COLO668 (cell line): ENCODE measurements around the gene SSNA1.

Source experiments
- DNase-seq: peaks from one replicate; lab custom pipeline; 2025; ENCODE audit not compliant: unreplicated experiment; lab: John Stamatoyannopoulos, UW

The SSNA1 gene

GRCh38 chr9:137188490-137189296 is at the start of gene SSNA1, which contains the start of gene ANAPC2:
Gene SSNA1 (plus strand): TSS chr9:137188676. CDS start chr9:137188727, 51 bp downstream.
Gene ANAPC2 (minus strand): TSS chr9:137188560. CDS start chr9:137188532, 28 bp downstream.
- DNase-seq = peak; percentile 97

- DNase-seq = no peak
Observed at GRCh38 chr9:137138722-137139467, 49.6 kb upstream of the SSNA1 start, which contains the start of gene GRIN1. Gene GRIN1 (plus strand): TSS chr9:137139154. CDS start chr9:137139487, 333 bp downstream.

DNA sequence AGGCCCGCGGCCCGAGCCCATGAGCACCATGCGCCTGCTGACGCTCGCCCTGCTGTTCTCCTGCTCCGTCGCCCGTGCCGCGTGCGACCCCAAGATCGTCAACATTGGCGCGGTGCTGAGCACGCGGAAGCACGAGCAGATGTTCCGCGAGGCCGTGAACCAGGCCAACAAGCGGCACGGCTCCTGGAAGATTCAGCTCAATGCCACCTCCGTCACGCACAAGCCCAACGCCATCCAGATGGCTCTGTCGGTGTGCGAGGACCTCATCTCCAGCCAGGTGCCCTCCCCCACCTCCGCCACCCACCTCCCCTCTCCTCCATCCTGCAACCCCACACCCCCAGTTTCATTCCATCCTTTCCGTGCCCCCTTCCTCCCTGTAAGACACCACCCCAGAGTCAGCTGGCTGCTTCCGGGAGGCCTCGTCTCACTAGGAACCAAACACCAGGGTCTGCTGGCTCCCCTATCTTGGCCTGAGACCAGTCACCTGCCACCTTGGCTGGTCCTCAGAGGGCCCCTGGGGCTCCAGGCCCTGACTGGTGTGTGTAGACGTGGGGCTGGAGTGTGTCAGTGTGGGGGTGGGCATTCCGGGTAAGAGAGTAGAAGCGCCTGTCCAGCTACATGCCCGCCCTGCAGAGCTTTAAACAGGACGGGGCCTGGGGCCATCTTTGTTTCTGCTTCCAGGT is 48.9 kb upstream of the SSNA1 start:
- DNase-seq = no peak

- DNase-seq = no peak
Observed at GRCh38 chr9:137140151-137141012, 48.1 kb upstream of the SSNA1 start.

DNA sequence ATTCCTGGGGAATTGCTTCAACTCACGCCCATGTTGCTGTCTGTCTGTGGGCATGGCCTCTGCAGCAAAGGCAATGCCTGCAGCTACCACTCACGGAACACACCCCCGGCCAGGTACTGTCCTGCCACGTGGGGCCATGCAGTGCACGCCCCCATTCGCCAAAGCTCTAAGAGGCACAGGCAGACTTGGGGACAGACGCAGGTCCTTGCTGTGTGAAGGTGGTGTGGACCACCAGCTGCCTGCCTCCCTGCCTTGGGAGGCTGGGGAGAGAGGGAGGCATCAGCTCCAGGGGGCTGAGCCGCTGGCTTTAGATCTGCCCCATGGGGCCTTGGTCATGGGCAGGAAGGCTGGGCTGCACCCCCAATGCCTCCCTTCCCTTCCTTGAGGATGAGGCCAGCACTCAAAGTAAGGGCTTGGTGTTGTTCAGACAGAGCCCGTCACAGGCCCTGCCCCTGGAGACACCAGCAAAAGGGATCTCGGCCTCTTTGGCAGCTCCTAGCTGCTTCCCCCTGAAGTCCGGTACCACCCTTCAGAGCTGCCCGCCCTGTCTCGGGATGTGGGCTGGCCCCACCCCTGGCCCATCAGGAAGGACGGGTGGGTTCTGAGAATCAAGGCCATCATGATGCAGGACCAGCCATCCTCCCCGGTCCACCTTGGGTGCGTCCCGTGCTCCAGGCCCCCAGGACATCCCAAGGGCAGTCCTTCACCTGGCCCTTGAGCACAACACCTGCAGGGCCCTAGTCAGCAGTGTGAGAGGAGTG is 47.2 kb upstream of the SSNA1 start:
- no peak for DNase-seq

GRCh38 chr9:137141976-137142936 is 46.2 kb upstream of the SSNA1 start:
- DNase-seq = no peak

- no peak for DNase-seq
Observed at GRCh38 chr9:137143459-137143858, 45.0 kb upstream of the SSNA1 start.

GRCh38 chr9:137145731-137146526 is 42.5 kb upstream of the SSNA1 start:
- no peak for DNase-seq

DNA sequence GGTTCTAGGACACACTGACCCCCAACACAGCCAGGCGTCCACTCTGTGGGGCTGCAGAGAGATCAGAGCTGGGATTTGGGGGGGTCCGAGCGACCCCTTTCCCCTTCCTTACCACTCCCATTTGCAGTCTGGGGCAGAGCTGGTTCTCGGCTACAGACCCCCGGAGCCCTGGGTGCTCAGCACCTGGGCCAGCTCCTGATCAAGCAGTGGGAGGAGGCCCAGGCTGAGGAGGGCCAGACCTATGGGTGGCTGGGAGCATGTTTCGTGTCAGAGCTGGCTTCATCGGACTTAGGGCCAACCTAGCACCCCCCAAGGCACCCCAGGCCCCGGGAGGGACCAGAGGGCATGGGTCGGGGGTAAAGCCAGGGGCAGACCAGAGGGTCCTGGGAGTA is 42.0 kb upstream of the SSNA1 start:
- DNase-seq = no peak

- DNase-seq = peak; percentile 32
Observed at GRCh38 chr9:137147091-137147792, 41.2 kb upstream of the SSNA1 start.

DNA sequence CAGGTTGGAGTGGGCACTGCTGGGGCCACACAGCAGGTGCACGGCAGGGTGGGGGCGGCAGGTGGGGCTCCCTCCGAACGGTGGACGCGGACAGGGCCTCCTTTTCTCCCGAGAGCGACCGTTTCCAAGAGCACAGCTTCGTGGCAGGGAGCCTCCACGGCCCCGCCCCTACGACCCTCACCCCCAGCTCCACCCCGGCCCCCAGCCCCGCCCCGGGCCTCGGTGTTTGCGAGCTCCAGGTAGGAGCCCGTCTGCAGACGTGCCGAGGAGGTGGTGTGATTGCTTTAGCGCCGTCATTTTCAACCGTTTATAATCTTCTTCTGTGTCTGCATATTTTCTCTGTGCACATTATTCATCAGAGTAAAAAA is 40.7 kb upstream of the SSNA1 start:
- no peak for DNase-seq

- no peak for DNase-seq
Observed at GRCh38 chr9:137148242-137148641, 40.2 kb upstream of the SSNA1 start.

DNA sequence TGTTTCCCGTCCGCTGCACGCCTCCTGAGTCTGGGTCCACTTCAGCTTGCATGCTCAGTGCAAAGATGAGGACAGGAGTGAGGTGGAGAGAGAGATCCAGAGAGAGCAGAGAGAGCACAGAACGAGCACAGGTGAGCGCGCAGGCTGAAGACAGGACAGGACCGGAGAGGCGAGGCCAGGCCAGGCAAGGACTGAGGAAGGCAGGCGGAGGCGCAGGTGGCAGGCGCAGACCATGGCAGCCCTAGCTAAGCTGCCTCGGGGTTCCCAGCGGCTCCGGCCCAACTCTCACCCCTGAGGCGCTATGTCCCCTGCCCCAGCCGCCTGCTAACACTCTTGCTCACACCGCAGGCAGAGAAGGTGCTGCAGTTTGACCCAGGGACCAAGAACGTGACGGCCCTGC is 39.8 kb upstream of the SSNA1 start:
- no peak for DNase-seq

DNA sequence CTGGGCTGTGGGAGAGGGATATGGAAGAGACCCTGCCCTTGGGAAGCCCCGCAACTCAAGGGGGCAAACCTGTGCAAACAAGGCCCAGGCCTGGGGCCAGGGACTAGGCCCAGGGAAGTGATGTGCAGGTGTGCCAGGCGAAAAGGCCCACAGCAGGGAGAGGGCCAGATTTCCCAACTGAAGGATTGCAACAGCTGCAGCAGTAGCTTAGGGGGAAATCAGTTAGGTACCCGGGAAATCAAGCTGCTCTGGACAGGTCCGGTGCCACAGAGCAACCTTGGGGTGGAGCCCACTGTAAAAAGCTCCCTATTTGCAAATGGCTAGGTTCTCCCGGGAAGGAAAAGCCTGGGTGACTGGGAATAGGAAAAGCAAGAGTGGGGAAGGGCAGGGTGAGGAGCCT is 39.1 kb upstream of the SSNA1 start:
- no peak for DNase-seq

- DNase-seq = peak; percentile 81
Observed at GRCh38 chr9:137149942-137150616, 38.4 kb upstream of the SSNA1 start.

GRCh38 chr9:137150617-137151457 is 37.6 kb upstream of the SSNA1 start:
- DNase-seq = peak; percentile 82
